IMR-90 (cell line): ENCODE results near the gene WDR11. TPM values are rescaled to one million over a fixed set of nuclear protein-coding genes. Genes with fewer than 3 reads are reported as not detected.

Experiments
- ATAC-seq: fragments of 200-7000 bp; cut with Tn5 transposase; 2 replicates; pipeline ENCODE4 v1.9.1; 2020; ENCODE audit warnings: low read depth, mild to moderate bottlenecking, moderate library complexity
- BruUV-seq: library from RNA; stranded (reverse); fragments of 400-500 nt; replicated peaks from 2 replicates; lab custom pipeline; 2021; lab: Mats Ljungman, UMichigan
- CTCF ChIA-PET: fragments of 300-600 bp; formaldehyde crosslinking; extraction: SDS; loops from one replicate; lab custom pipeline; 2021; ENCODE audit warnings: antibody characterized with exemption; lab: Yijun Ruan, JAX
- POLR2A ChIA-PET: fragments of 300-600 bp; sonication (Branson Sonifier 250); formaldehyde crosslinking; loops from one replicate; lab custom pipeline; 2022; ENCODE audit warnings: antibody characterized with exemption; ENCODE audit not compliant: unreplicated experiment; lab: Charles Lee
- DNase-seq: peaks from one replicate; pipeline ENCODE4 v3.0.0; 2013
- H2AFZ ChIP-seq: replicated peaks from 2 replicates; pipeline ENCODE3; 2013; ENCODE audit warnings: low read length, mild to moderate bottlenecking; ENCODE audit not compliant: poor library complexity
- H2AK5ac ChIP-seq: 2 replicates; pipeline ENCODE4 v1.6.1; 2013; ENCODE audit warnings: low read depth, low read length, inconsistent platforms
- H2AK9ac ChIP-seq: replicated peaks from 2 replicates; pipeline ENCODE3; 2013; ENCODE audit warnings: mild to moderate bottlenecking, low read depth, low read length, moderate library complexity; ENCODE audit not compliant: poor library complexity
- H2BK120ac ChIP-seq: 2 replicates; pipeline ENCODE4 v1.6.1; 2013; ENCODE audit warnings: low read depth, low read length, inconsistent platforms
- H2BK15ac ChIP-seq: 3 replicates; pipeline ENCODE4 v1.6.1; 2013; ENCODE audit warnings: low read depth, low read length, inconsistent platforms
- H2BK20ac ChIP-seq: 2 replicates; pipeline ENCODE4 v1.6.1; 2013; ENCODE audit warnings: low read depth, mild to moderate bottlenecking, inconsistent platforms, low read length, moderate library complexity
- H2BK5ac ChIP-seq: 2 replicates; pipeline ENCODE4 v1.6.1; 2013; ENCODE audit warnings: mild to moderate bottlenecking, low read depth, low read length, inconsistent platforms; ENCODE audit not compliant: poor library complexity, severe bottlenecking
- H3K14ac ChIP-seq: replicated peaks from 2 replicates; pipeline ENCODE4 v1.6.1; 2013; ENCODE audit warnings: low read depth, low read length, inconsistent platforms
- H3K18ac ChIP-seq: 2 replicates; pipeline ENCODE4 v1.6.1; 2013; ENCODE audit warnings: low read depth, low read length, control low read depth
- H3K23ac ChIP-seq: 2 replicates; pipeline ENCODE4 v1.6.1; 2013; ENCODE audit warnings: low read depth, low read length, inconsistent platforms
- H3K27ac ChIP-seq: 2 replicates; pipeline ENCODE4 v1.5.1; 2013; ENCODE audit warnings: mild to moderate bottlenecking, control low read depth, low read length; ENCODE audit not compliant: insufficient read depth
- H3K27me3 ChIP-seq: 2 replicates; pipeline ENCODE4 v1.6.1; 2013; ENCODE audit warnings: low read length; ENCODE audit not compliant: control insufficient read depth, insufficient read depth
- H3K36me3 ChIP-seq: 2 replicates; pipeline ENCODE4 v1.6.1; 2013; ENCODE audit warnings: low read length, mixed read lengths; ENCODE audit not compliant: control insufficient read depth, insufficient read depth
- H3K4ac ChIP-seq: 2 replicates; pipeline ENCODE4 v1.6.1; 2013; ENCODE audit warnings: low read depth, low read length, inconsistent platforms
- H3K4me1 ChIP-seq: 2 replicates; pipeline ENCODE4 v1.6.1; 2013; ENCODE audit warnings: low read length, mixed read lengths; ENCODE audit not compliant: control insufficient read depth, insufficient read depth
- H3K4me2 ChIP-seq: 2 replicates; pipeline ENCODE4 v1.6.1; 2013; ENCODE audit warnings: low read depth, mild to moderate bottlenecking, control low read depth, low read length, moderate library complexity
- H3K4me3 ChIP-seq: 2 replicates; pipeline ENCODE4 v1.5.1; 2013; ENCODE audit warnings: low read depth, mild to moderate bottlenecking, control low read depth, low read length, moderate library complexity; ENCODE audit not compliant: insufficient read depth
- H3K56ac ChIP-seq: 2 replicates; pipeline ENCODE4 v1.6.1; 2013; ENCODE audit warnings: low read length, inconsistent platforms; ENCODE audit not compliant: insufficient read depth; ENCODE audit errors: extremely low read depth
- H3K79me1 ChIP-seq, 2 experiments: 2 replicates each; pipeline ENCODE4 v1.6.1; 2013; ENCODE audit warnings: low read length in 2 of 2, inconsistent platforms in 1 of 2, low read depth in 1 of 2
- H3K9ac ChIP-seq: 2 replicates; pipeline ENCODE4 v1.6.1; 2013; ENCODE audit warnings: low read depth, low read length, control low read depth
- H3K9me1 ChIP-seq: 2 replicates; pipeline ENCODE4 v1.6.1; 2013; ENCODE audit warnings: low read length, inconsistent platforms; ENCODE audit not compliant: insufficient read depth
- H3K9me3 ChIP-seq: 2 replicates; pipeline ENCODE4 v1.6.1; 2013; ENCODE audit warnings: low read length; ENCODE audit not compliant: control insufficient read depth, insufficient read depth
- H4K20me1 ChIP-seq: 2 replicates; pipeline ENCODE4 v1.6.1; 2013; ENCODE audit warnings: low read length, inconsistent platforms; ENCODE audit not compliant: insufficient read depth
- H4K5ac ChIP-seq: 2 replicates; pipeline ENCODE4 v1.6.1; 2013; ENCODE audit warnings: mild to moderate bottlenecking, low read depth, low read length, control low read depth
- H4K8ac ChIP-seq, 2 experiments: 2 replicates each; pipeline ENCODE4 v1.6.1; 2013; ENCODE audit warnings: low read depth in 2 of 2, low read length in 2 of 2, control low read depth in 1 of 2, inconsistent platforms in 1 of 2
- H4K91ac ChIP-seq: 2 replicates; pipeline ENCODE4 v1.6.1; 2013; ENCODE audit warnings: low read depth, low read length, inconsistent platforms; ENCODE audit not compliant: insufficient read depth
- POLR2A ChIP-seq: IDR thresholded peaks from 2 replicates; pipeline ENCODE4 v1.6.1; 2012; ENCODE audit warnings: mild to moderate bottlenecking, low read depth, low read length
- WGBS, 2 experiments: methylation state at CpG; one replicate each; pipeline versions ENCODE4 v1.1.5 to v1.1.7; 2013; ENCODE audit warnings: missing lambda C conversion rate in 2 of 2; ENCODE audit not compliant: insufficient read length in 1 of 2; ENCODE audit errors: extremely low coverage in 2 of 2; 5-methylcytosine and 5-hydroxymethylcytosine counted together
- dilution Hi-C: fragments of 300-500 bp; cut with HindIII; formaldehyde crosslinking; loops from one replicate; pipeline ENCODE4 v1.14.3; 2018; ENCODE audit warnings: low sequenced_read_pairs; ENCODE audit not compliant: unreplicated experiment
- in situ Hi-C: fragments of 300-500 bp; cut with MboI; formaldehyde crosslinking; loops from 3 replicates; pipeline ENCODE4 v1.14.3; 2019; ENCODE audit warnings: low sequenced_read_pairs, inconsistent platforms, mixed read lengths
- intact Hi-C: fragments of 100-400 bp; cut with micrococcal nuclease; formaldehyde crosslinking; loops from 2 replicates; pipeline ENCODE4 v1.10.0; 2022
- polyA plus RNA-seq, 3 experiments: library from polyadenylated mRNA; depleted of rRNA; stranded (reverse); fragments of >200 nt; gene quantifications; 2 replicates each; pipeline ENCODE4 v1.2.3, GENCODE V29; 2012; ENCODE audit warnings: low replicate concordance in 1 of 3
- total RNA-seq: library from RNA; depleted of rRNA; stranded (reverse); fragments of >200 nt; gene quantifications from 2 replicates; pipeline ENCODE4 v1.2.3, GENCODE V29; 2012

Gene WDR11
- total and polyA plus RNA-seq, 2 of the 4 experiments (the other 2 are of a cell fraction), result 31.6 to 62.6 TPM

GRCh38 chr10:120838941-120839340, 12.2 kb upstream of the WDR11 start:
- Histone ChIP-seq H2AK9ac (no peak overlapping the region), H4K91ac (no peak overlapping the region), H2BK5ac (no peak overlapping the region), H4K20me1 (no peaks in the 10 kb centered on the region), H2BK120ac (no peak overlapping the region), H3K56ac (no peak overlapping the region), H3K9me3 (no peaks in the 10 kb centered on the region), H4K8ac (no peak overlapping the region), H4K5ac (no peak overlapping the region), H3K4ac (no peak overlapping the region), H3K9ac (no peak overlapping the region), H3K9me1 (no peaks in the 10 kb centered on the region), H3K23ac (no peak overlapping the region), H3K36me3 (no peaks in the 10 kb centered on the region), H2BK15ac (no peak overlapping the region), H3K4me1 (no peaks in the 10 kb centered on the region), H3K14ac (no peak overlapping the region), H3K27me3 (no peaks in the 10 kb centered on the region), H3K4me3 (no peak overlapping the region), H3K79me1 (no peaks in the 10 kb centered on the region), H3K4me2 (no peak overlapping the region), H3K27ac (no peak overlapping the region), H2BK20ac (no peak overlapping the region), H2AFZ (no peak overlapping the region), H3K18ac (no peak overlapping the region), H2AK5ac (no peak overlapping the region)
- WGBS, 2 experiments, result no CpG with 5 or more reads among the region's 3 CpGs
- DNase-seq (no peak), ATAC-seq (no peak)
- intact Hi-C loops (no loop called here), in situ Hi-C loops (no loop called here), dilution Hi-C loops (no loop called here)
- ChIA-PET POLR2A (no interaction called here), CTCF (no interaction called here)
- no TSS peak for BruUV-seq
- no peak for TF ChIP-seq POLR2A
